Lung (tissue), 16 donors: ENCODE measurements around the gene AFF1. TPM values are rescaled to one million over a fixed set of nuclear protein-coding genes. Genes with fewer than 3 reads are reported as not detected.

ENCODE experiments used
- ATAC-seq: fragments of 200-7000 bp; cut with Tn5 transposase; one replicate; pipeline ENCODE4 v1.9.1; 2020; ENCODE audit warnings: moderate number of reproducible peaks; ENCODE audit not compliant: insufficient read depth, low FRiP score
- DNase-seq, 3 donors: peaks; one replicate each; pipeline ENCODE4 v3.0.0-alpha.2; 2013 to 2017
- H3K27ac ChIP-seq, 2 donors: one replicate each; pipeline ENCODE4 v1.5.1; 2013; ENCODE audit warnings: mild to moderate bottlenecking in 2 of 2, moderate library complexity in 2 of 2, control low read depth in 1 of 2, inconsistent platforms in 1 of 2, low read depth in 1 of 2, low read length in 1 of 2
- H3K27me3 ChIP-seq, 3 donors: one replicate each; pipeline ENCODE4 v1.5.1; 2013; ENCODE audit warnings: low read length in 2 of 3; ENCODE audit not compliant: control insufficient read depth in 3 of 3, insufficient read depth in 3 of 3
- H3K36me3 ChIP-seq, 4 donors: one replicate each; pipeline ENCODE4 v1.5.1; 2013; ENCODE audit warnings: low read length in 4 of 4, mild to moderate bottlenecking in 1 of 4, moderate library complexity in 1 of 4; ENCODE audit not compliant: control insufficient read depth in 4 of 4, insufficient read depth in 4 of 4
- H3K4me1 ChIP-seq, 5 donors: one replicate each; pipeline ENCODE4 v1.5.1; 2013; ENCODE audit warnings: low read length in 5 of 5, mild to moderate bottlenecking in 2 of 5, moderate library complexity in 1 of 5; ENCODE audit not compliant: control insufficient read depth in 5 of 5, insufficient read depth in 5 of 5
- H3K4me3 ChIP-seq: one replicate; pipeline ENCODE4 v1.5.1; 2013; ENCODE audit warnings: mild to moderate bottlenecking, control low read depth, moderate library complexity
- H3K9ac ChIP-seq, 2 donors: one replicate each; pipeline ENCODE4 v1.5.1; 2013; ENCODE audit warnings: low read length in 2 of 2, control low read depth in 1 of 2; ENCODE audit not compliant: insufficient read depth in 1 of 2
- H3K9me3 ChIP-seq, 4 donors: one replicate each; pipeline ENCODE4 v1.5.1; 2013; ENCODE audit warnings: low read length in 3 of 4, mild to moderate bottlenecking in 1 of 4, moderate library complexity in 1 of 4; ENCODE audit not compliant: control insufficient read depth in 4 of 4, insufficient read depth in 3 of 4
- CTCF ChIP-seq: IDR thresholded peaks from 2 replicates; pipeline ENCODE4 v1.5.1; 2012; ENCODE audit warnings: mild to moderate bottlenecking; ENCODE audit errors: control extremely low read depth, extremely low read depth
- WGBS, 2 donors: extraction: QIAGEN DNeasy Blood & Tissue Kit; methylation state at CpG; one replicate each; pipeline ENCODE4 v1.1.7; 2013; 5-methylcytosine and 5-hydroxymethylcytosine counted together
- long read RNA-seq, 5 donors: transcript quantifications; one replicate each; lab custom pipeline, GENCODE V29; 2026
- polyA plus RNA-seq, 2 donors: library from polyadenylated mRNA; stranded (reverse); fragments of 200-250 nt; gene quantifications; one replicate each; pipeline ENCODE4 v1.2.1, GENCODE V29; 2013
- total RNA-seq, 2 donors: library from RNA; depleted of rRNA in 1 of 2; stranded (reverse); fragments of >200 nt in 1 of 2; gene quantifications; one replicate each; pipeline ENCODE4 v1.2.1, GENCODE V29; 2014 to 2021
- donor health status: control.
- donor health status: control.
- donor health status: Bipolar disorder and iron deficiency.
- donor health status: healthy.
- donor health status: DM: yes; HTN: yes; CAD: no.

AFF1 gene
- total RNA-seq (10 to 100 TPM; 57.4 to 79.0 TPM), polyA plus RNA-seq (10 to 100 TPM in 1 of 2 donors, 1 to 10 TPM in 1; 9.5 to 14.3 TPM)
- long read RNA-seq, donor 1, partial matches to known transcripts = 5 of 7 reads
- long read RNA-seq, donor 1, other reads (novel, unspliced or antisense) = 0 of 7 reads
- long read RNA-seq, donor 2 = 0 reads
- long read RNA-seq, donor 3 = 0 reads
- long read RNA-seq, donor 4 = 0 reads
- long read RNA-seq, donor 5, partial matches to known transcripts = 6 of 6 reads
- long read RNA-seq, donor 5, other reads (novel, unspliced or antisense) = 0 of 6 reads

- ATAC-seq (peak; percentile 91), DNase-seq (peak; percentile 94 to 97 (median 96))
- peaks cover 0 to 17% (median 5%) of the 10 kb centered on the region in 5 donors for H3K4me1 ChIP-seq
- 0% methylated on average over 78 to 97 of the region's 97 CpGs for WGBS, 2 donors
- H3K27me3 ChIP-seq = no peaks in the 10 kb centered on the region
- H3K9ac ChIP-seq = peak within 1 kb of the TSS; percentile 34 to 97
- peak; percentile 23 for TF ChIP-seq CTCF
- peaks cover 0 to 6% (median 2%) of the 10 kb centered on the region in 4 donors for H3K36me3 ChIP-seq
- H3K27ac ChIP-seq = peak within 1 kb of the TSS; percentile 98 to 100
- no peaks in the 10 kb centered on the region for H3K9me3 ChIP-seq
- peak within 1 kb of the TSS; percentile 91 for H3K4me3 ChIP-seq
These were observed at the start of gene AFF1 for GRCh38 chr4:86934771-86935565. AFF1 (plus strand) TSS chr4:86935011; CDS start chr4:86948534, 13,523 bp downstream.

GRCh38 chr4:86890790-86891189 lies 44.0 kb upstream of the AFF1 start:
- H3K27me3 ChIP-seq = no peaks in the 10 kb centered on the region
- H3K9me3 ChIP-seq = no peaks in the 10 kb centered on the region
- 63 to 73% methylated on average over 7 of the region's 7 CpGs for WGBS, 2 donors
- H3K27ac ChIP-seq = no peak overlapping the region
- H3K4me1 ChIP-seq = peaks cover 0 to 19% (median 3%) of the 10 kb centered on the region in 5 donors
- peaks cover 0 to 4% (median 2%) of the 10 kb centered on the region in 4 donors for H3K36me3 ChIP-seq
- TF ChIP-seq CTCF = no peak
- DNase-seq (peak; percentile 76 to 98 (median 97)), ATAC-seq (no peak)
- no peak overlapping the region for H3K4me3 ChIP-seq
- H3K9ac ChIP-seq = no peak overlapping the region

- 0 to 1% methylated on average over 68 to 84 of the region's 84 CpGs for WGBS, 2 donors
- Histone ChIP-seq H3K9me3 (no peaks in the 10 kb centered on the region), H3K9ac (peak within 1 kb of the TSS; percentile 80 to 96), H3K4me3 (peak within 1 kb of the TSS; percentile 68), H3K27me3 (no peaks in the 10 kb centered on the region), H3K36me3 (peaks cover 0 to 4% (median 2%) of the 10 kb centered on the region in 4 donors), H3K27ac (peak within 1 kb of the TSS in 1 of 2 donors; percentile 88), H3K4me1 (peaks cover 0 to 19% (median 3%) of the 10 kb centered on the region in 5 donors)
- DNase-seq = peak; percentile 87 to 93 (median 88)
- ATAC-seq = peak; percentile 87
- TF ChIP-seq CTCF = no peak
These were observed 42.8 kb upstream of the AFF1 start, which contains the start of gene C4orf36 for GRCh38 chr4:86891762-86892635. C4orf36 (minus strand) TSS chr4:86892422; CDS start chr4:86891520, 902 bp downstream.
